DND-41 (cell line): ENCODE measurements around the gene HCCS.

Experiments used
- CTCF ChIP-seq: IDR thresholded peaks from 2 replicates; pipeline ENCODE4 v1.5.1; 2012; ENCODE audit warnings: borderline replicate concordance, low read length, moderate library complexity, mild to moderate bottlenecking; ENCODE audit not compliant: poor library complexity, severe bottlenecking; ENCODE audit errors: extremely low read depth
- EZH2 ChIP-seq: IDR thresholded peaks from 3 replicates; pipeline ENCODE4 v1.6.1; 2012; ENCODE audit warnings: borderline replicate concordance, low read depth, mild to moderate bottlenecking, moderate library complexity, low read length, inconsistent platforms; ENCODE audit not compliant: severe bottlenecking

DNA sequence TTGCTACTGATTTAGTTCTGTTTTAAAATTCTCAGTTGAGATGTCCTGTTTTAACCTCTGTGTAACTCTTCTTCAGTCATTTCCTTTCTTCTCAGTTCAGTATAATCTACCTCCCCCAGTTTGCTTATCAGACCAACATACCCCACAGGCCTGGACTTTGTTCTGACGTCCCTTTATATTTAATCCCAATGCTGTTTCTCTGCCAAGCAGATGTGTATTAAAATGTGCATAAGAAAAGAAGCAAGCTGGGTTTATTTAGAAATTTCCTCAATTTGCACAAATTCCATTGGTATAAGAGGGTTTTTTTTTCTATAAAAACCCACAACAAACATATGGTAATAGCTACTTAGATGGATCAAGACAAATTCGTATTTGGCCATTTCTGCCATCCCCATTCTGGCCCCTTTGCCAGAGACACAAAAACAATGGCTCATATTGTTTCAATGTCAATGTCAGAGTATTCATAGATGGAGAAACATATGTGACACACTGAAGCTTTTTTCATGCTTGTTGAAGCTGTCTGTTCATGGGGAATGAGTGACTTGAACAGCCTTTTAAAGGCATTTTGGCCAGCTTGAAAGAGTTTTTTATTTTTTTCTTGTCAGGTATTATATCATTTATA, 24.5 kb downstream of the HCCS start:
- TF ChIP-seq CTCF = no peak
- TF ChIP-seq EZH2 = no peak
